Transverse colon (tissue), 4 donors: Measurements from ENCODE around the gene HEG1. TPM values are rescaled to one million over a fixed set of nuclear protein-coding genes. Genes with fewer than 3 reads are reported as not detected.

Experiments
- DNase-seq: peaks from one replicate; pipeline ENCODE4 v3.0.0-alpha.2; 2019
- H3K27ac ChIP-seq, 4 donors: fragments of 200-600 bp; sonication (generic); 2 replicates each; pipeline ENCODE4 v1.5.1; 2016 to 2018; ENCODE audit warnings: inconsistent platforms in 4 of 4
- H3K27me3 ChIP-seq: fragments of 200-600 bp; sonication (generic); 2 replicates; pipeline ENCODE4 v1.5.1; 2017; ENCODE audit warnings: inconsistent platforms
- H3K36me3 ChIP-seq, 4 donors: fragments of 200-600 bp; sonication (generic); 2 replicates each; pipeline ENCODE4 v1.5.1; 2017 to 2019; ENCODE audit warnings: inconsistent platforms in 4 of 4
- H3K4me1 ChIP-seq, 4 donors: fragments of 200-600 bp; sonication (generic); 2 replicates each; pipeline ENCODE4 v1.5.1; 2017 to 2020; ENCODE audit warnings: inconsistent platforms in 4 of 4
- H3K4me3 ChIP-seq, 4 donors: fragments of 200-600 bp; sonication (generic); 1 replicate in 1 of 4; 2 replicates in 3 of 4; pipeline versions ENCODE4 v1.5.1 to v1.6.1; 2017 to 2019; ENCODE audit warnings: inconsistent platforms in 4 of 4
- H3K9me3 ChIP-seq, 2 donors: fragments of 200-600 bp; sonication (generic); 2 replicates each; pipeline ENCODE4 v1.5.1; 2017 to 2019; ENCODE audit warnings: inconsistent platforms in 2 of 2
- EP300 ChIP-seq: sonication (generic); formaldehyde crosslinking; IDR thresholded peaks from one replicate; pipeline ENCODE4 v1.6.1; 2017; ENCODE audit warnings: antibody characterized with exemption, low read depth
- POLR2A ChIP-seq: fragments of 450-650 bp; IDR thresholded peaks from one replicate; pipeline ENCODE4 v1.6.1; 2016; ENCODE audit warnings: antibody characterized with exemption, mild to moderate bottlenecking, moderate library complexity
- POLR2AphosphoS5 ChIP-seq, 3 donors: sonication (generic); formaldehyde crosslinking; IDR thresholded peaks; one replicate each; pipeline ENCODE4 v1.6.1; 2016; ENCODE audit warnings: antibody characterized with exemption in 3 of 3
- WGBS, 2 donors: methylation state at CpG; one replicate each; pipeline ENCODE4 v1.1.5; 2018; ENCODE audit warnings: low coverage in 1 of 2; 5-methylcytosine and 5-hydroxymethylcytosine counted together
- in situ Hi-C, 4 donors: fragments of 200-750 bp; cut with MboI; loops; one replicate each; pipeline versions ENCODE4 v1.15.0 to v1.15.1; 2017; ENCODE audit warnings: low sequenced_read_pairs in 3 of 4, low pct_ligation_motif_present in 1 of 4, low pct_unique_long_range_greater_than_20kb in 1 of 4
- intact Hi-C: fragments of 100-400 bp; cut with DNase I; formaldehyde crosslinking; loops from one replicate; pipeline ENCODE4 v1.15.1; 2023; ENCODE audit warnings: low total_unique reads
- total RNA-seq, 4 donors: library from RNA; depleted of rRNA; stranded (reverse); fragments of >200 nt; gene quantifications; one replicate each; pipeline ENCODE4 v1.1.0, GENCODE V29; 2016
- TF ChIP-seq, protein P1 (sequence below), 5 experiments: fragments of 200-600 bp in 3 of 5; fragments of 450-650 bp in 2 of 5; sonication (generic) in 3 of 5; IDR thresholded peaks; 1 replicate in 2 of 5; 2 replicates in 3 of 5; pipeline ENCODE4 v1.5.1; 2016 to 2017; ENCODE audit warnings: antibody characterized with exemption in 5 of 5, inconsistent platforms in 3 of 5, mild to moderate bottlenecking in 2 of 5, moderate library complexity in 1 of 5

The HEG1 gene
- total RNA-seq, 4 donors from 2014 or later: 8.9 to 97.3 (median 10.6) TPM

DNA sequence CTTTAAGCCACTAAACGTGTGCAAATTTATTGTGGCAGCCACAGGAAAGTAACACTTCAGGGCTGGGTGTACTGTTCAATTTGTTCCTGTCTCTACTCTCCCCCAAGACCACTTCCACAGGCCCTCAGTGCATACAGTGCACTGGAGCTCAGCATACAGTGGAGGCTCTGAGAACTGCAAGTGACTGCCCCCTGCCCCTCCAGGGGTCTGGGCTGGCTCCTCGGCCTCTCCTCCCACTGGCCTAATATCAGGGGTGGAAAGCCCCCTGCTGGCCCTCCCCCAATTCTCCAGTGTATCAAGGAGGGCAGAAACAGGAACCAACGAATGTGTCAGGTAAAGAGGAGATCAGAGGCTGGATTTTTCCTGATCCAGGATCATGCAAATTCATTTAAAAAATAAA is 19.9 kb upstream of the HEG1 start:
- 76% methylated on average over 3 of the region's 3 CpGs; no CpG with 5 or more reads in 1 of the 2 donors for WGBS, 2 donors
- in situ Hi-C loops: no loop called here
- no peak overlapping the region for H3K4me3 ChIP-seq
- no peaks in the 10 kb centered on the region for H3K27me3 ChIP-seq
- TF ChIP-seq POLR2A: no peak
- TF ChIP-seq, protein P1, sequence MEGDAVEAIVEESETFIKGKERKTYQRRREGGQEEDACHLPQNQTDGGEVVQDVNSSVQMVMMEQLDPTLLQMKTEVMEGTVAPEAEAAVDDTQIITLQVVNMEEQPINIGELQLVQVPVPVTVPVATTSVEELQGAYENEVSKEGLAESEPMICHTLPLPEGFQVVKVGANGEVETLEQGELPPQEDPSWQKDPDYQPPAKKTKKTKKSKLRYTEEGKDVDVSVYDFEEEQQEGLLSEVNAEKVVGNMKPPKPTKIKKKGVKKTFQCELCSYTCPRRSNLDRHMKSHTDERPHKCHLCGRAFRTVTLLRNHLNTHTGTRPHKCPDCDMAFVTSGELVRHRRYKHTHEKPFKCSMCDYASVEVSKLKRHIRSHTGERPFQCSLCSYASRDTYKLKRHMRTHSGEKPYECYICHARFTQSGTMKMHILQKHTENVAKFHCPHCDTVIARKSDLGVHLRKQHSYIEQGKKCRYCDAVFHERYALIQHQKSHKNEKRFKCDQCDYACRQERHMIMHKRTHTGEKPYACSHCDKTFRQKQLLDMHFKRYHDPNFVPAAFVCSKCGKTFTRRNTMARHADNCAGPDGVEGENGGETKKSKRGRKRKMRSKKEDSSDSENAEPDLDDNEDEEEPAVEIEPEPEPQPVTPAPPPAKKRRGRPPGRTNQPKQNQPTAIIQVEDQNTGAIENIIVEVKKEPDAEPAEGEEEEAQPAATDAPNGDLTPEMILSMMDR (IDR thresholded peaks at IDR 0.05): no peak
- no peak for TF ChIP-seq EP300
- DNase-seq: no peak
- no peaks in the 10 kb centered on the region for H3K9me3 ChIP-seq
- intact Hi-C loops: no loop called here
- no peaks in the 10 kb centered on the region for H3K36me3 ChIP-seq
- H3K4me1 ChIP-seq: no peaks in the 10 kb centered on the region
- no peak overlapping the region for H3K27ac ChIP-seq

DNA sequence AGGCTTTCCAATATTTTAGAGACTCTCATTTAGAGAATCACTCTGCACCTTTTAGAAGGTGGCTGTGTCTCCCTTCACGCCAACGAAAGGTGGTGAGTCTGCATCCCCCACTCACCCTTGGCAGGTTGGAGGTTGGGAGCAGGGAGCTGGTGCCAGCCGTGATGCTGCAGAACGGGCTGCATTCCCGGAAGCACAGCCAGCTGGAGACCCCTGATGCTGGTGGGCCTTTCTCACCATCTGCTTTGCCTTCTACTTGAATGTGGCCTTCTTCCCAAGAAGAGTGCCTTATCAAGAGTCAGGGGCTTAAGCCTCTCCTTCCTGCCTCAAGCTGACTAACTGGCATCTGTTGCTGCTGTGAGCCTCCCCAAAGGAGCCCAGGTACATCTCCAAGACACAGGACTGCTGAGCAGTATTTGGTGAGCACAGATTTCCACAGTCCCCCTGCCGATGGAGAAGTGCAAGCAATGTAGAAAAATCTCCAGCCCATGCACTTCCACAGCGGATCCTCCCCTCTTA is 17.7 kb upstream of the HEG1 start:
- Histone ChIP-seq H3K27me3 (no peaks in the 10 kb centered on the region), H3K4me1 (no peaks in the 10 kb centered on the region), H3K36me3 (no peaks in the 10 kb centered on the region), H3K4me3 (no peak overlapping the region), H3K27ac (no peak overlapping the region), H3K9me3 (no peaks in the 10 kb centered on the region)
- intact Hi-C loops: no loop called here
- TF ChIP-seq EP300 (no peak), POLR2A (no peak), POLR2AphosphoS5 (IDR thresholded peaks at IDR 0.05) (no peak)
- TF ChIP-seq, protein P1 (IDR thresholded peaks at IDR 0.05): no peak
- DNase-seq: no peak
- 94% methylated on average over 7 of the region's 7 CpGs; no CpG with 5 or more reads in 1 of the 2 donors for WGBS, 2 donors
- in situ Hi-C loops: no loop called here

DNA sequence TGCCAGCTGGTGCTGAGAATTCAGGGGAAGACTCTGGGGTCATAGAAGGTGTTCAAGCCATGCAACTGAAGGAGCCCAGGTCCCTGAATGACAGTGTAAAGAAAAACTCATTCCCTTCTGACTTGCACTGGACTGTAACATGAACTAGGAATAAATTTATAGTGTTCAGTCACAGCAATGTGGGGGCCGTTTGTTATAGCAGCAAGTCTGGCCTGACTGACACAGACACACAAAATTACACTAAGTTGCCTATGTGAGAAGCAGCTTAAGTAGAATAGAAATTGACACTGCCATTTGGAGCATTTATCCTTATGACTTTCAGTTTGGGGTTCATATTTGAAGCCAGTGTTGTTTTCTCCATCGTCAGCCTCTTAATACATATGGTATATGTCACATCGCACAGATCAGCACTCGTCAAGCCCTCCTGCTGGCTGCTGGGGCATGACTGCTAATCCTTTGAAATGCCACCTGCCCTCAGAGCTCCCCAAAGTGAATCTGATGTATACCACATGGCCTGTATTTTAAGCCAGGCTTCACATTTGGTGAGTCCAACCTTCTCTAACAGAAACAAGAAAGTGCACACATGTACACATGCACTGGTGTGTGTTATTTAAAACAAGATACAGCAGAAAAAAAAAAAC is 17.1 kb upstream of the HEG1 start:
- Histone ChIP-seq H3K36me3 (no peaks in the 10 kb centered on the region), H3K9me3 (no peaks in the 10 kb centered on the region), H3K4me1 (no peaks in the 10 kb centered on the region), H3K27ac (no peak overlapping the region), H3K4me3 (no peak overlapping the region), H3K27me3 (no peaks in the 10 kb centered on the region)
- WGBS, 2 donors: 90 to 94% methylated on average over 3 to 4 of the region's 4 CpGs
- intact Hi-C loops: no loop called here
- TF ChIP-seq, protein P1 (IDR thresholded peaks at IDR 0.05): no peak
- TF ChIP-seq EP300: no peak
- TF ChIP-seq POLR2A: no peak
- TF ChIP-seq POLR2AphosphoS5 (IDR thresholded peaks at IDR 0.05): no peak
- in situ Hi-C loops: no loop called here
- no peak for DNase-seq

DNA sequence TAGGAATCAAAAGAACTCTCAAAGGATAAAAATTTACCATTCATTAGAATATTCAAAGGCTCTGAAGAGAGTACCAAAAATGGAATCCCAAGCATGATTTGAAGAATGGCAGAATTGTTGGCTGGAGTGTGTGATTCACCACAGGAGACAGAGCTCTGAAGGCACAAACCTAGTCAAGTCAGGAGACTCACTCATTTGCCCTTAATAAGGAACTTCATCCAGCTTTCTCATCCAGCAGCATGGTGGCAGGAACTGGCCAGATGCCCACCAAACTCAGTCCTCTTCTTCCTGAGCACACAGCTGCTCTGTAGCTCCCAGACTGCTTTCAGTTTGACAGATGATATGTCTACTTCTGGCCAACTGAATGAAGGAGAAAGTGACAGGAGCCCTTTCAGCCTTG is 16.5 kb upstream of the HEG1 start:
- DNase-seq: no peak
- Histone ChIP-seq H3K36me3 (no peaks in the 10 kb centered on the region), H3K4me1 (no peaks in the 10 kb centered on the region), H3K27ac (no peak overlapping the region), H3K4me3 (no peak overlapping the region), H3K9me3 (no peaks in the 10 kb centered on the region), H3K27me3 (no peaks in the 10 kb centered on the region)
- TF ChIP-seq, protein P1 (IDR thresholded peaks at IDR 0.05): no peak
- no peak for TF ChIP-seq EP300
- TF ChIP-seq POLR2AphosphoS5 (IDR thresholded peaks at IDR 0.05): no peak
- no peak for TF ChIP-seq POLR2A
- intact Hi-C loops: no loop called here
- in situ Hi-C loops: no loop called here
